HG03039 (cell line): ENCODE data around the gene FAAP100.

Experiments
- ATAC-seq: cut with Tn5 transposase; IDR thresholded peaks from one replicate; pipeline ENCODE4 v1.9.1; 2021; ENCODE audit warnings: mild to moderate bottlenecking, moderate library complexity; ENCODE audit not compliant: unreplicated experiment

FAAP100 gene

DNA sequence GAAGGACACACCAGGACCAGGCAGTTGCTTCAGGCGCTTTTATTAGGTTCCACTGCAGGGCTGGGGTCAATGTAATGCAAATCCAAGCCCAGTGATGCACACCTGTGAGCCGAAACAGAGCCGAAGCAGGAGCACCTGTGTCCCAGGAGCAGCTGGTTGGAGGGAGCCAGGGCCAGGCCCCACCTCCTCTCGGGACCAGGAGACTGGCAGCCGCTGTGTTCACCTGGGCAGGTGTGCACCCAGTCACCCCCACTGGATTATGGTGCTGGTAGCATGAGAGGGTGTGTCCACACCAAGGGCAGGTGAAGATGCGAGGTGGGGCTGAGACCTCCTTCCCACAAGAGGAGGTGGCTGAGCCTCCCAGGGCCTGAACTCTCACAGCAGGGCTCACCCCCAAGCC lies 4.7 kb upstream of the FAAP100 start:
- no peak for ATAC-seq

DNA sequence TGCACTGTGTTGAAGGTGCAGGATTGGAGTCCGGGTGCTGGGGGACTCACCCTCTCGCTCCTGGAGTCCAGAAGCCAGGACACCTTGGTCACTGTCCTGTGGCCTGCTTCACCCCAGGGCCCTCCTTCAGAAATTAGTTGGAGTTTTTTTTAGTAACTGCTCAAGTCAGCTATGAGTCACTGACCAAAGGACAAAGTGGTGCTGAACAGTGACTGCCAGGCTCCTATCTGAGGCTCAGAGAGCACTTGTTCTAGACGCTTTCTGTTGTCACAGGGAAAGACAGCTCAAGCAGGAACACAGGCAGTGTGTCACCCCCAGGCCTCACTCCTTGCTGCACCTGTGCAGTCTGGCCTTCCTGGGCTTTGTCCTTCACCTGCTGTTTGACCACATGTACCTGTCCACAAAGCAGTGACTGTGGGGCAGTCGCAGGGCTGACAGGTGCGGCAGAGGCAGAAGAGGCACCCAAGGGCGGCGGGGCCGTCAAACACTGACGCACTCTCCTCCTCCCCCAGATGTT lies 4.1 kb upstream of the FAAP100 start:
- ATAC-seq = no peak

DNA sequence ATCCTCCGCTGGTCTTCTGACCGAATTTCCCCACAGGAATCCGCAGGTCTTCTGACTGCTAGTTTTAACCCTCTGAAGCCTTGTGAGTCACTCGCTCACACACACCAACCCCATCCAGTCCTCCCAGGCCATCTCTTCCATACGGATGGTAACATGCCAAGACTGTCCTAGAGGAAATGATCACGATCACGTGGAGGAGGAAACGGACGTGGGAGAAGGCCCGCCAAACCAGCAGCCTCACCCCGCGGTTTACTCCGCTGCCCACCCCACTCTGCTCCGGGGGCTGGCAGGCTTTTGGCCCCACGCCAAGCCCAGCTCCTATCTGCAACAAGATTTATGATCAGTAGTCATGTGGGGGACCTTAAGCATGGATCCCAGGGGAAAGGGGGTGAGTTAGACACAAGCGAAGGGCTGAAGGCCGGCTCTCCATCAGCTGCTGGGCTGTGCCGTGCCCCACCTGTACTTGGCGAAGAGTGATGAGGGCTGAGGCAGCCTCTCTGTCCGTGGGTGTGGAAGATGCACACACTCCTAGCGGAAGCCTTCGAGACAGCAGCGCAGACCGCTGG lies 1.5 kb upstream of the FAAP100 start:
- no peak for ATAC-seq

DNA sequence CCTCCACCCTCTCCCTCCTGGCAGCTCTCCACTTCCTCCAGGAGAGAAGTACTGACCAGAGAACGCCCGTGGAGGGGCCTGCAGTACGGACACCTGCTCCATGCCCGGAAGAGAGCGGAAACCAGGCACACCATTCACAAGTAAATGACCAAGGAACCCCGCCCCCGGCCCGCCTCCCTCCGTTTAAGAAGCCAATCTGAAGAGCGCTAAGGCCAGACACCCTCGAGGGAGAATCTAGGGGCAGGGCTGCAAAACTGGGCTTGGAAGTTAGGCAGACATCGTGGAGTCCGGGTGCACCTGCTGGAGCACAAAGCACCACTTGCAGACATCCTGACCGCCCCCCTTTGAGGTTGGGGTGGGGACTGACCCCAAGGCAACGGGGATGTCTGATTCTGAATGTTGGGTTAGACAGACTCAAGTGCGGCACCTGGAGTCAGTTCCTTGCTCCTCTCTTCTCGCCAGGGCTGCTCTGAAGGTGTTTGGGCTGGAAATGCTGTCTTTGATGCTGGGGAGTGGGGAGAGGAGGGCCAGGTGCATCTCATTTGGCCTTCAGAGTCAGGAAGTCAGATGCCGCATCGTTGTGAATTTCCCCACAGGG lies 964 bp upstream of the FAAP100 start:
- peak; percentile 28 for ATAC-seq

DNA sequence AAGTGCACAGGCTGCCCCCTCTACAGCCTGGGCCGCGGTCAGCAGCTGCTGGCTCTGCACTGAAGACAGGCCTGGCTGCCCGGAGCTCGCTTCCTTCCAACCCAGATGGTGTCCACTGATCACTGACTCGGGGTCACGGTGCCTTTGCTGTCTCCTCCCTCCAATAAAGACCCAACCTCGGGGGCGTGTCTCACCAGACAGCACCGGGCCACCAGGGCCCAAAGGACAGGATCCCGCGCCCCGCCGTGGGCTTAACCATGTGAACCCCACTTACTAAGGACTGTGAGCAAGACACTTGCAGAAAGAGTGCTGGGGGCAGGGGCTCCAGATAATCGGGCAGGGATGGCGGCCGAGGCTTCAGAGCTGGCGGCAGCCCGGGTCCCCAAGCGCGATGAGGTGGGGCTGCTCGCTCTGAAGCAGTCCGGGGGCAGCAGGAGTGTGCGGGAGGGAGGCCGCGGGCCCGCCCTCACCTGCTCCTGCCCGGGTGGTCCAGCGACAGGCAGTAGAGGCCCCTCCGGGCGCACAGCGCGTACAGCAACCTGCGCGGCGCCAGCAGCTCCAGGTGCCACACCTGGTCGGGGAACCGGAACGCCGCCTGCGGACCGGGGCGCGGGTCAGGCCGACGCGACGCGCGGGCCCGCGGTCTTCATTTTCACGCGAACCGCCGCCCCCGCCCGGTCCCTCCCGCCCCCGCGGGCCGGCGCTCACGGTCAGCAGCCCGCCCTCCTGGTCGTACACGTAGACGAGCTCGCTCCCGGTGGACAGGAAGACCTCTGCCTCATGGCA lies 502 bp downstream of the FAAP100 start:
- peak; percentile 6 for ATAC-seq

DNA sequence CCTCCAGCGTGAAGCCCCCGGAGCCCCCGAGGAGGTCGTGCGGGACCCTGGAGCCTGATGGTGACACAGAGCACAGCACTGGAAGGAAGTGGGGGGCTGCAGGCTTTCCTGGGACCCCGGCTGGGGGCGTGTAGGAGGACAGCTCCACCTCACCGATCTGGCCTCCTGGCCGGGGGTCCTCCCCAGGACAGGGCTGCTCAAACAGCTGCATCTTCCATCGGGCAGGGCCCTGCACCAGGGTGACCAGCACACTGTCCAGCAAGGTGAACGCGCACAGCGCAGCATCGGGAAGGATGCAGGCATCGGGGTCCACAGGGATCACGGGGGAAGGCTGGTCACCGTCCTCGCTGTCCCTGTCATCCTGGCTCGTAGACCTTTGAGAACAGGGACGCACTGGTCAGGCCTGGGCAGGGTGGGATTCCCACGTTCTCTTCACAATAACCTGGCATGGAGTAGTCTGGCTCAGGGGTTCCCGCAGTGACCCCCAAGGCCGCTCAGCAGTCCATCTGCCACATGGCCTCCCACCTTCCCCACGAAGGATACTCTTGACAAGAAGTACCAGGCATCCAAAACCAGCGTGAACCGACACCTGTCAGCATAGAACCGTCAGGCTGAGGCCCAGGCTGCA lies 1.2 kb downstream of the FAAP100 start:
- no peak for ATAC-seq

DNA sequence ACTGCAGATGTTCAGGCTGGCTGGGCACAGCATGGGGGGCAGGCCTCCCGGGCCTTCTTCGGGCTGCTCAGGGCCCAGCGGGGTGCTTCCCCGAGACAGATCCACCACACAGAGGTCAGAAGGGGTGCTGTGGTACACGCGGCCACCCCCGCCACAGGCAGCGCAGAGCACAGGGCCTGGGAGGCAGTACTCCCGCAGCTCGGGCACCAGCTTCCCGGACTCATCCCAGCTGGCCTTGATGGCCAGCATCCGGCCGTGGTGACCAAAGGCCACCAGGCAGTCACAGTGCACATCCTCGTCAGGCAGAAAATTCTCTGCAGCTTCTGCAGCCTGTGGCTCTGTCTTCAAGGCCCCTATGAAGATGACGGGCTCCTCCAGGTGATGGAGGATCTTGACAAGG lies 1.9 kb downstream of the FAAP100 start:
- no peak for ATAC-seq

DNA sequence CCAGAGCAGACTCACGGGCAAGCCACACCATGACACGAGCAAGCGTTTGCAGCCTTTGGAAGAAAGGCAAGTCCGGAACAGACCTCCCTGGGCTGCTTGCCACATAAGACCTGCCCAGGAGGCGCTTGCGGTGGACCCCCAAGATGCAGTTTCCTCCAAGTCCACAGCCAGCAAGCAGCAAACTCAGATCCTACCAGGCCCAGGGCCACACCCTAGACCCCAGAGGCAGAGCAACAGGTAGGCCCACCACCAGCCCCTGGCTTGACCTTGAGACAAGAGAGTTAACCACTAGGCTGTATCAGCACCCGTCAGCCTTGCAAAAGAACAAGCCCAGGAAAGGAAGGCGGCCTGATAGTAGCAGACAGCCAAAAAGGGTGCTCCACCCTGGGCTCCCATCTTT lies 2.3 kb downstream of the FAAP100 start:
- ATAC-seq = no peak

DNA sequence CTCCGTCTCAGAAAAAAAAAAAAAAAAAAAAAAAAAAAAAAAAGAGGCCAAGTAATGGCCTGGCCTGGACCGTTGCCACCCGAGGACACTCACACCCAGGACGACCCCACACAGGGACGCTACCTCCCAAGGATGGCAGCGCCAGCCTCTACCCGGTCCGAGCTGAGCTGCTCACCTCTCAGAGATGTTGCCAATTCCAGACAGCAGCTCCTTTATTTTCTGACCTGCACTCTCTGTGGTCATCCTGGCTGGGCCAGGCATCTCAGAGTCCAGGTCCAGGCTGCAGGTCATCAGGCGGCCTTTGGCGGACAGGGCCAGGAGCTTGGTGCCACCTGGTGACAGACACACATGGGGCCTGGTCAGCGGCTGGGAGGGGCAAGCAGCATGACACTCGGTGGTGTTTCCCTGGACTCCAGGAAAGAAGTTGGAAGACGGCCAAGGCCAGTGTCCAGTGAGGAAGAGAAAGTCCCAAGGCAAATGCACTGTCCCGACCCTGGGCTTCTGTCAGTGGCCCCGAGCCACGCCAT lies 3.1 kb downstream of the FAAP100 start:
- ATAC-seq = no peak

DNA sequence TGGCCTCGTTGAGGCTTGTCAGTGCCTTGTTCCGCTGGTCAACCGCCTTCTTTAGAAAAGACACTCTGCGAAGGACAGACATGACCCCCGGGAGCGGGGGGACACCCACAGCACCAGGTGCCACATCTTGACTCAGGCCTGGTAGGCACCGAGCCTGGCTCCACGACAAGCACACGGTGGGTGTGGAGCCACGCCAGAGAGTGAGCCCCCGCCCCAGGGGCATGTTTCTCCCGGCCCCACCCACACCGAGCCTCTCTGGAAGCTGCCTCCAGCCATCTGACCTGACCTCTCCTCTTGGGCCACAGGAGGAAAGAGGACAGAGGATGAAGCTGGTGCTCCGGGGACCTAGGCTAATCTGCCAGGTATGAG lies 4.6 kb downstream of the FAAP100 start:
- no peak for ATAC-seq

DNA sequence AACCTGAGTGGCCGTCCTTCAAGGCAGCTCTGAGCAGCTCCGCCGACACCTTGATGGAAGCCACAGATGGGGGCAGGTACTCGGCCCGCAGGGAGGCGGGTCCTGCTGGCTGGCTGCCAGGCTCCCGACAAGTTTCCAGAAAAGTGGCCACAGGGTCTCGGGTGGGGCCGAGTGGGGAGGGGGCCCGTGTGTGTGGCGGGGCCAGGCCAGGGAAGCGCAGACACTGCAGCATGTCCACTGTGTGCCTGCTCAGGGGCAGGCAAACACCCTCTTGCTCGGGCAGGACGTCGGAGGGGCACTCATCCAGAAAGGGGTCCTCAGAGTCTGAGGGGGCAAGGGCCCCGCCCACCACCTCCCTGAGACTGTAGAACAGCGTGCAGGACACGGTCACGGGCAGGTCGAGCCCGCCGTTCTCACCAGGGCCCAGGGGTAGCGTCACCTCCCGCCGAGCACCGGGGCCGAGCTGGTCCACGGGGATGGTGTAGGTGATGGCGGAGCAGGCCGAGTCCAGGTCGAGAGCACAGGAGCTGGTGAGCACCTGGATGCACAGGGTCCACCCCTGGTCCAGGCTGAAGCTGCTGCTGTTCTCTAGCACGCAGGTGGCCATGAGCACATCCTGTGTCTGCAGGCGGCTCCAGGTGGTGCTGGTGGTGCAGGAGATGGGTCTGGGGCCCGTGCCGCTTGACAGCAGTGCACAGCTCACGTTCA lies 5.1 kb downstream of the FAAP100 start:
- no peak for ATAC-seq

DNA sequence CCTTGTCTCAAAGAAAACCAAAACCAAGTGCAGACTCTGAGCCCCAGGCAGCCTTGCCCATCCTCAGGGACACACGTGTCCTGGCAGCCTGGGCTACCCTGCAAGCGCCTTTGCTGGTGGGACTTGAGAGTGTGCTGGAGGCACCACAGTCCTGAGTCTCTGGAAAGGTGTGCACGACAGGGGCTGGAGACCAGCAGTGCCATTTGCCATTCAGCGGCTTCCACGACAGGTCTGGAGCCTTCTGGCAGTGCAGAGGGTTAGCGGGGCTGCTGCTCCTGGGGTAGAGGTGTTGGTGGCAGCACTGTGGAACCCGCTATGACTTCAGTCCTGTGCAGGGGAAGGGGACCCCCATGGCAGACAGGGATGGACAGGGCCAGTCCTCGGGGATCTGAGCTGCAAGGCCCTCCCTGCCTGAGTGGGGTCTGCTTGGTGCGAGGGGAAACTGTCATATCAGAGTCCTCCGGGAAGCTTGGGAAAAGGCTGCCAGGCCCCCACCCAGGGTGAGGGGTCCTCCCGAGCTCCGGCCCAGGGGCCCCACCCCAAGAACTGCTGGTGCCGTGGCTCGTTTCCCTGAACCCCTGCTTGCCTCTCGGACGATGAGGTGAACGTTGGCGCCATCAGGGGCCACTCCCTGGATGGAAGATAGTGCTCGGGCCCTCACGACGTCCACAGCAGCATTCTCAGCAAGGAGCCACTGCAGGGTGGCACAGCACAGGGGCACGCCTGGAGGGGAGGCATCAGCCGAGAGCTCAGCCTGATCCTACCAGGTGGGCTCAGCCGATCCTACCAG lies 6.8 kb downstream of the FAAP100 start:
- ATAC-seq = no peak

DNA sequence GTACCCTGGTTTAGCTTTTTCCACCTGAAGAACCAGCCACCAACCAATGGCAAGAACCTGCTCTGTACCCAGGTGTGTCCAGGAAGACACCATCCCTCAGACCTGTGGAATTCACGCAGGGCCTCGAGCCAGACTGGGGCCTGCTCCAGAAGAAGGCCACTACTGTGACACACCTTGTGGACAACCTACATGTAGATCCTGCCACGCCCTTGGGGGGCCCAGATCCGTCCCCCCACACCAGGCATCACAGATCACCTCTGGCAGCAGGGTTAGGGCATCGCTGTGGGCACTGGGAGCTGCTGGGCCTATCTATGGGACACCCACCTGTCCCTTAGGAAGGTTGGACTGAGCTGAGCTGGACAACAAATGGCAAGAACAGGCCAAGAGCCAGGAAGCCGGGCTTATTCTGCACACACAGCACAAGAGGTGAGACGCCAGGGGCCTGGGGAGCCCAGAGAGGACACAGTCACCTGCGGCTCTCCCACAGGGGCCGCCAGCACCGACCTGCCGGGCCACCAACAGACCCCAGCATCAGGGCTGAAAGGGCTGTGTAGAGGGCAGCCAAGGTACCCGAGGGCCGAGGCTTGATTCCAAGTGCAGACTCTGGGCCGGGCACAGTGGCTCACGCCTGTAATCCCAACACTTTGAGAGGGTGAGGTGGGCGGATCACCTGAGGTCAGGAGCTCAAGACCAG lies 7.7 kb downstream of the FAAP100 start:
- no peak for ATAC-seq

DNA sequence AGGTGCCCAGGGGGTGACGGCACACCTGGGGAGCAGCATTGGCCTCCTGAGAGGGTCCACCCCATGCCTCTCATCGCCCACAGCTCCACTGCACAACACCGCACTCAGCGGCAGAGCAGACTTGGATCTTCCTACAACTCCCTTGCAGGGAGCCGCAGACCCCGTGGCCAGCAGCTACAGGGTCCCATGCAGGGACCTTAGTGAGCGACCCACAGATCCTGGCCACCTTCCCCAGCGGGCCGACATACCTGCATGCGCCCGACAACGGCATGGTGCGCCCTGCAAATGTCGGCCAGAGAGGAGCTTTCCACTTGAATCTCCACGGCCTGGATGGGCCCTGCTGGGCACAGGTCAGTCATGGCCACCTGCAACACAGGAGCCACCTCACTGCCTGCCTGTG lies 8.4 kb downstream of the FAAP100 start:
- no peak for ATAC-seq

DNA sequence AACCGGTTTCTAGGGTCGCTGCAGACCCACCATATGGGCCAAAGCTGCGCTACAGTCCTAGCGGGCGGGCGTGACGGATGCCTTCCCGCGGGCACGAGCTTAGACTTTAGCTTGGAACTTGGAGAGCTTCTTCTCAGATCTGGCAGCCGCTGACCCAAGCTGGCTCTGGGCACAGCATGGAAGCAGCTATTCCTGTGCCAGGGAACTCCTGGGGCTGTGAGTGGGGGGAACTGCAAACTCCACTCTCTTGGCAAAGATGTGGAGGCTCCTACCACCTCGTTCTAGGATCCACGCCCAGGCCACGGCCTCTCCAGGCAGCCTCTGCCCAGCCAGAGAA lies 8.8 kb downstream of the FAAP100 start:
- no peak for ATAC-seq

DNA sequence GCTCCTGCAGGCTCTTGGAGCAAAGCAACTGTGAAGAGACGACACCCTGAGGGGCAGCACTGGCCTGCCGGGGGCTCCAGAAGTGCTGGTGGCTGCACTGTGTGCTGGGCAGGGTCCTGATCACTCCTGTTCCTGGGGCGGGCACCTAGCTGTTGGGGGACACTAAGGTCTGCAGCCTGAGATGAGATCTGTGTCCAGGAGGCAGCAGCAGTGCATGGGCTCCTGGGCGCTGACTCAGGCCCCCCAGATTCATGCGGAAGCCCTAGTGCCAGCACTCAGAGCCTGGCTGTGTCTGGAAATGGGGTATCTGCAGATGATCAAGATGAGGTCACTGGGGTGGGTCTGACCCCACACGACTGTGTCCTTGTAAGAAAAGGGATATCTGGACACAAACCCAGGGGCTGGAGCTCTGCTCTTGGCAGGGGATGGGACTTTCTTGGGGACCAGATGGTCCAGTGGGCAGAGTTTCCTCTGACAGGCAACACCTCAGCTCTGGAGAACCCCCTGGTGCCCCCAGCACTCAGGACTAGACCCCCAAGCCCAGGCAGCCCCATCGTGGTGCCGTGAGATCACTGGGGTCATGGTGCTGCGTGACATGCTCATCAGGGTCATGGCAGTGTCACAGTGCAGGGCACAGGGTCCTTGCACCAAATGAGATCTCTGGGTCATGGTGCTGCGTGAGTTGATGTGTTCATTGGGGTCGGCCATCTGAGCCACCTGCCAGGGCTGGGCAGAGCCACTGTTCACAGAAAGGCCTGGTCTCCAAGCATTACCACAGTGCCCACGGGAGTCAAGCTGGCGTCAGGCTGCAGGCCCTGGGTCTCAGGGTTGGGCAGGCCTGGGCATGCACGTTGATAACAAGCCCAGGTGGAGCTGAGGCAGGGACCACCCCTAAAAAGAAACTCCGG lies 9.5 kb downstream of the FAAP100 start:
- ATAC-seq = no peak

DNA sequence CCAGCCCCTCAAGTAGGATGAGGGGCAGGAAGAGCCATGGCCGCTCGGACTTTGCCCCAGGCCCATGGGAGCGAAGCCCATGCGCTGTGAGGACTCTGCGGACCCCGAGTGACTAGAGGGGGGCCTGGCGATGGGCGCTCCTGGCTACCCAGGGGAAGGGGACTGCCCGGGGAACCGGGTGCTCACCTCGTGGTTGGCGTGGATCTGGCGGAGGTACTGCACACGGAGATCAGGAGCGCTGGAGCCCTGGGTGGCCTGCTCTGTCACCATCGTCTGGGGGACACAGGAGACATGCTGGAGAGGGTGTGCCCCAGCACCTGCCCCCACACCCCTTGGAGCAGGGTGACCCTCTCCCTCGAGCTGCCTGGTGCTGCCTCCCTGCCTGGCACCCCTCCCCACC lies 11.0 kb downstream of the FAAP100 start:
- no peak for ATAC-seq

DNA sequence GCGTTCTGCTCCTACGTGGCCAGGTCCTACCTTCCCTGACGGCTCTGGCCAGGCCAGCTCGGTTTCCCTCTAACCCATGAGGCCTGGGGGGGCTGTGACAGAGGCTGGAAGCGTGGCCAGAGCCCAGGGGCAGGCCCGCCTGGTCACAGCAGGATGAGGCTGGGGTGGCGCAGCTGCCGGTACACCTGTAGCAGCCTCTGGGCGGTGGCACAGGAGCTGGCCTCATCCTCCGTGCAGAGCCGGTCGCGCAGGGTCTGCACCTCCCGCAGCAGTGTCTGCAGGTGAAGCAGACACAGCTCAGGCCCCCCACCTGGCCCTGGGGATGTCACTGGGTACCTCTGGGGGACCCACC lies 11.5 kb downstream of the FAAP100 start:
- ATAC-seq = no peak
